Neuron (in vitro differentiated cells): ENCODE results near the gene AARS2.

Experiments used
- H2AFZ ChIP-seq: one replicate; pipeline ENCODE4 v1.6.1; 2013; ENCODE audit warnings: low read depth, mild to moderate bottlenecking, inconsistent platforms, low read length, moderate library complexity
- H3K27me3 ChIP-seq: one replicate; pipeline ENCODE4 v1.6.1; 2013; ENCODE audit warnings: low read length; ENCODE audit not compliant: insufficient read depth
- H3K36me3 ChIP-seq: one replicate; pipeline ENCODE4 v1.6.1; 2013; ENCODE audit warnings: low read length; ENCODE audit not compliant: insufficient read depth
- H3K4me1 ChIP-seq: one replicate; pipeline ENCODE4 v1.6.1; 2013; ENCODE audit warnings: low read length; ENCODE audit not compliant: insufficient read depth
- H3K4me3 ChIP-seq: 2 replicates; pipeline ENCODE4 v1.5.1; 2013; ENCODE audit warnings: mild to moderate bottlenecking, low read length, moderate library complexity
- H3K9me3 ChIP-seq: one replicate; pipeline ENCODE4 v1.6.1; 2013; ENCODE audit warnings: low read length

The AARS2 gene

DNA sequence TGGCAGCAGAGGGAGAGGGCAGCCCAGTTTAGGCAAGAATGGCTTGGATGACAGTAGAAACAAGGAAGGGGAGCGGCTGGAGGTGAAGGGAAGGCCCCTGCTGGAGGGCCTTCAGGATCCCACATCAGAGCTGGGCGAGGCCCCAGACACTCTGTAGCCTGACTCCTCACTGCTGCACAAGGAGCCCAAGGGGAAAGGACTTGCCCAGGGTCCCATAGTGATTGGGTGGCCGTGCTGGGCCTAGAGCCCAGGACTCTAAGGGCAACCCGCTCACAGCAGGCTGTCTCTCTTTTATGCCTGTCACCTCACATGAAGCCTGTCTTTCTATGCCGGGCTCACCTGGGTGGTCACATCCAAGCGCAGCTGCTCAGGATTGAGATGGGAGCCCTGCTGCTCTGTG lies 9.3 kb downstream of the AARS2 start:
- H3K4me3 ChIP-seq, result no peak overlapping the region
- H3K9me3 ChIP-seq, result no peaks in the 10 kb centered on the region
- H2AFZ ChIP-seq, result no peak overlapping the region
- no peaks in the 10 kb centered on the region for H3K4me1 ChIP-seq
- no peaks in the 10 kb centered on the region for H3K27me3 ChIP-seq
- H3K36me3 ChIP-seq, result peaks cover 81% of the 10 kb centered on the region

DNA sequence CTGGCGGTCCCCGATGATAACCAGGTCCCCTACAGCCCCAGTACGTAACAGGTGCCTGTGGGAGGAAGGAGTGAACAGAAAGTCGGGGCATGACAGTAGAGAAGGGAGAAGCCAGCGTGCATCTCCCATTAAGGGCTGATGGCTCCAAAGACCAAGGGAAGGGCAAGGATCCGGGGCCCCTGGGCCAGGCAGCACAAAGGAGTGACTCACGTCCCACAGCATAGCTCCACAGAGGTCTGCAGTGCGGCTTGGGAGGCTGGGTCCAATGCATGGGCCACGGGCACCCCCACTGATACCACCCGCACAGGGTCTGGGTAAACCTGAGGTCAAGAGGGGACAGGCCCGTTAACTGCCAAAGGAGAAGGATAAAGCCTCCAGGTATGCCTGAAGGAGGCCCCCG lies 10.3 kb downstream of the AARS2 start:
- Histone ChIP-seq H3K4me3 (no peak overlapping the region), H2AFZ (no peak overlapping the region), H3K9me3 (no peaks in the 10 kb centered on the region), H3K27me3 (no peaks in the 10 kb centered on the region), H3K36me3 (peaks cover 75% of the 10 kb centered on the region), H3K4me1 (peaks cover 3% of the 10 kb centered on the region)

GRCh38 chr6:44301782-44302564 lies 11.2 kb downstream of the AARS2 start:
- Histone ChIP-seq H3K36me3 (peaks cover 66% of the 10 kb centered on the region), H3K4me1 (peaks cover 9% of the 10 kb centered on the region)

DNA sequence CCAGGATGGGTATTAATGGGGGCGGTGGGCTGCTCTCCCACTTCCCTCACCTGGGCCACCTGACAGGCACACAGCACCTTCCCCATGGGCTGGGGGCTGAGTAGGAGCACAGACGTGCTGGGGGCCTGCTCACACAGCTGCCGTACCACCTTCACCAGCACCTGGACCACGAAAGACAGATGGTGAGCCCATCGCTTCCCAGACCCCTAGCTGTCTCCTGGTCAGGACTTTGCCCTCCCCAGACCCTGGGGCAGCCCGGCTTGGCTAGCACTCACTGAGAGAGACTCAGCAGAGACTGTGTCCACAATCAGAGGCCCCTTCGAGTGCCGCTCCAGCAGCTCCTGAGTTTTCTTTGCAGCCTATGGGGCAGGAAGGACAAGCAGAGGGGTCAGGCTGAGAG lies 12.0 kb downstream of the AARS2 start:
- Histone ChIP-seq H3K9me3 (no peaks in the 10 kb centered on the region), H3K27me3 (no peaks in the 10 kb centered on the region), H3K36me3 (peaks cover 59% of the 10 kb centered on the region), H3K4me3 (no peak overlapping the region), H3K4me1 (peaks cover 12% of the 10 kb centered on the region), H2AFZ (no peak overlapping the region)

More at GRCh38 chr6:44301782-44302564, 11.2 kb downstream of the AARS2 start:
- Histone ChIP-seq H3K4me3 (no peak overlapping the region), H3K27me3 (no peaks in the 10 kb centered on the region), H2AFZ (no peak overlapping the region), H3K9me3 (no peaks in the 10 kb centered on the region)

DNA sequence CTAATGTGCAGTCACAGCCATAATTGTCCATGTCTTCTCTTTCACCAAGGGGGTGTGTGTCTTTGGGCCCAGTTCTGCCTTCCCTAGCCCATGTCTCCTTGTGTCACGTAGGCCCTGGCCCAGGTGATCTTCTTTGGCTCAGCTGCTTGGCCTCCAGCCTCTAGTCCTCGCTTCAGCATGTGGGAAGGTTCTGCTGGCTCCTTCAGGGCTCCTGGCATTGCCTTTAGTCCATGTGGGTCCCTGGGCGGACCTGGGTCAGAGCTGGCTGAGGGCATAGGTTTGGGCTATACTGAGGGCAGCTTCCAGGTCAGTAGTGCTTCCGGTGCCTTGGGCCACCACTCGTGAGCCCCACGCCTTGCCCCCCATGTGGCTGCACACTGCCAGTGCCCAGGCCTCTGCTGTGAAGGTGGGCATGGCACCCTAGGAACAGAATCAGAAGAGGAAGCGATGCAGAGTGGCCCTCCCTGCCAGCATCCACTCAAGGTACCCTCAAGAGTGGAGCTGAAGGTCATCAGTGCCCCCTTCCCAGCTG lies 12.8 kb downstream of the AARS2 start:
- H3K4me1 ChIP-seq, result peaks cover 12% of the 10 kb centered on the region
- H3K4me3 ChIP-seq, result no peak overlapping the region
- no peak overlapping the region for H2AFZ ChIP-seq
- H3K9me3 ChIP-seq, result no peaks in the 10 kb centered on the region
- peaks cover 53% of the 10 kb centered on the region for H3K36me3 ChIP-seq
- no peaks in the 10 kb centered on the region for H3K27me3 ChIP-seq

GRCh38 chr6:44298864-44299263 lies 14.3 kb downstream of the AARS2 start:
- Histone ChIP-seq H2AFZ (no peak overlapping the region), H3K36me3 (peaks cover 39% of the 10 kb centered on the region), H3K4me3 (no peak overlapping the region), H3K4me1 (peaks cover 12% of the 10 kb centered on the region), H3K27me3 (no peaks in the 10 kb centered on the region), H3K9me3 (no peaks in the 10 kb centered on the region)

- peaks cover 12% of the 10 kb centered on the region for H3K4me1 ChIP-seq
- H3K27me3 ChIP-seq, result no peaks in the 10 kb centered on the region
- H3K36me3 ChIP-seq, result peaks cover 33% of the 10 kb centered on the region
- H3K4me3 ChIP-seq, result peak overlapping the region; percentile 48
- no peak overlapping the region for H2AFZ ChIP-seq
- H3K9me3 ChIP-seq, result no peaks in the 10 kb centered on the region
Observed at GRCh38 chr6:44298055-44298803, 14.9 kb downstream of the AARS2 start.

DNA sequence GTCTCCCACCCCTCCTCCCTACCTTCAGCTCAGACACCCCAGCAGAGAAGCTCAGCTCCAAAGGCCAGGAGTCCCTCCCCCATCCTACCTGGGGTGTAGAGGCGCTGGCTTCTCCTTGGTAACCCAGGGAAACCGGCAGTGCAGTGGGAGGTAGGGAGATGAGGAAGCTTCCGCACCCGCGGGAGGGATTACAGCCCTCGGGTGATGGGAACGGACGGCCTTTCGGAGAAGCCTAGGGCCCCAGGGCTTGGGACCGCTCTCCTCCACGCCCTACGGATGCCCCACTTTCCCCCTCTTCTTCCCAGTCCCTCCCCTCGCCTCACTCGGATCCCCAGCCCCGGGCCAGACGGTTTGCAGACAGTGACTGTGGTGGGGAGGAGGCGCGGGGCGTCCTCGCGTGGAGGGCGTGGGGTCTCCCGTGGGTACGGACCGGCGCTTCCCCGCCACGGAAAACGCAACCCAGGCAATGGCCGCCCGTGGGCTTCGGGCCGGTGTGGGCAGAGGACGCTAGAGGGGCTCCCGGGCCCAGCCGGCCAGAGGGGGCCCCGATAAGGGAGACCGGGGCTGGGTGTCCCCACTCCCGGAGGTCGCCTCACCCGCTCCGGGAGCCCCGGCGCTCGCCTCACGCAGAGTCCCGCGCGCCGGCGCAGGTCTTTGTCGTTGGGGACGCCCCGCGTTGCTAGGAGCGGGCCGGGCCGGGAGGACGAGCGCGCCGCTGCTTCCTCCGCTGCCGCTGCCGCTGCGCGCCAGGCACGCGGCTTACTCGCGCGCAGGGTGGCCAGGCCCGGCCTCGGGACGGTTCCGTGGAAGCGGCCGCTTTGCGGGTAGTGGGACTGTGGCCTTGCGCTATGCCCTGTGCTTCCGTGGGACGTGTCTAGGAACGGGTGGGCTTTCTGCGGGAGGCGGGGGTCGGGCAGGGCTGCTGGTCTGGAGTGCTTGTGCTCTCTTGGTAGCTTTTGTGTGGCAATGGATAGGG lies 15.8 kb downstream of the AARS2 start:
- Histone ChIP-seq H3K27me3 (no peaks in the 10 kb centered on the region), H3K36me3 (peaks cover 24% of the 10 kb centered on the region), H3K9me3 (no peaks in the 10 kb centered on the region), H3K4me1 (peaks cover 12% of the 10 kb centered on the region), H2AFZ (peak overlapping the region; percentile 84), H3K4me3 (peak overlapping the region; percentile 48)

DNA sequence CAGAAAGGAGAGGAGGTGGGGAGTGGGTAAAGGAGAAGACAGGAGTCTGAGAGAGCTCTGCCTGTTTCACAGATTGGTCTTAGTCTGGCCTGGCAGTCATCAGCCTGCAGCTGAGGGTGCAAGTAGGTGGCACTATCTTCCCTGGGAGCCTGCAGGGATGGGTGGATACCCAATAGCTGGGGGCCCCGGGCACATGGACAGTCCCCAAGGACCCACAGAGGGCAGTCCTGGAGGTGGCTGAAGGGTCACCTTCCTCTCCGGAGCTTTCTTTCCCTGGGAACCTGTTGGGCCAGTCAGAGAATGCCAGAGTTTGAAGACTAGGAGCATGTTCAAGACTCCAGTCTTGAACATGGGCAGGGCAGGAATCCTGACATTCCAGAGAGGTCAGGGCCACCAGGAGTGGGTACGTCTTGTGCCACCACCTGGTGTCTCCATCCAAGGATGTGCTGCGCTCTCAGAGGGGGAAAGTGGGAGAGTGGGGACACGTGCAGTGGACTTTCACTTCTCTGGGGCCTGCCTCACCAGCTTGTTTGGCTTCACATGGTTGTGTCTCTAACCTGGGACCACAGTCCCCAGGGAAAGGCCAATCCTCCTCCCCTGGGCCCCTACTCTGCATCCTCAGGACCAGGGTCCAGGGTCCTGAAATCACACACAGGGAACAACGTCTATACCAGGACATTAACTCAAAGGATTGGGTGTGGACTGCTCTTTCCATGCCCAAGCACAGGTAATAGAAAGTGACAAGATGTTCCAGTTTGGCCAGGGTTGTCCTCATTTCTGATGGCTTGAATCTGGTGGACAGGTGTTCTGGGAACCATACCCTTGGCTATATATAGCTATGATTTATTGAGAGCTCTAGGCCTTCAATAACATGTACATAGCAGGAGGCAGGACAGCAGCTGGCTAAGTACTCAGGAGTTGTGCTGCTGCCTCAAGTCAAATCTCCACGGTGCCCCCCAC lies 18.0 kb downstream of the AARS2 start:
- Histone ChIP-seq H3K36me3 (peaks cover 7% of the 10 kb centered on the region), H2AFZ (no peak overlapping the region), H3K4me1 (peaks cover 12% of the 10 kb centered on the region), H3K27me3 (no peaks in the 10 kb centered on the region), H3K4me3 (no peak overlapping the region), H3K9me3 (no peaks in the 10 kb centered on the region)

DNA sequence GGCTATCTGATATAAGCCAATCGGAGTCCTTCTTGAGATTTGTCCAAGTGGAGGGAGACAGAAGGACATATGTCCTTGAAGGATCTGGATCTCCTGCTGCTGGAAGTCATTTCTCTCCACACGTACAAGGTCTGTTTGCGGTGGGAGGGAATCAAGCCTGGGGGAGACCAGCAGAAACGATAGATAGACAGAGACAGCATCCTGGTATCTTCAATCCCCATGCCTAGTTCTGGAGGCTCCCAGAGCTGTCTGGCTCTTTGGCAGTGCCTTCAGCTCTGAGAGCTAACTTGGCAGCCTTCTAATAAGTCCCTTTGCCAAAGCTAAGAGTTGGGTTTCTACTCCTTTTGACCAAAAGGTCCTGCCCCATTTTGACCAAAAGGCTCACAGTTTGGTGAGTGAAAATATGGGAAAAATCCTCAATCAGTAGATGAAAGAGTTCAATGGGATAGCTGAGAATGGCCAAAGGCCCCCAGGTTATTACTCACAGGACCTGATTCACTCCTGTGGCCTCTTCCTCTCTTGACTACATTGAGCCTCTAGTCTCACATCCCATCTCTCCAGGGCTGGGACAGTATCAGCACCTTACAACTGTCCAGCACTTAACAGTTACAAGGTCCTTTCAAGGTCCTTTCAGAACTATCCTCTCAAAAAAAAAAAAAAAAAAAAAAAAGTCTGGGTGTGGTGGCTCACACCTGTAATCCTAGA lies 20.3 kb downstream of the AARS2 start:
- no peaks in the 10 kb centered on the region for H3K9me3 ChIP-seq
- H2AFZ ChIP-seq, result no peak overlapping the region
- peaks cover 9% of the 10 kb centered on the region for H3K4me1 ChIP-seq
- H3K27me3 ChIP-seq, result no peaks in the 10 kb centered on the region
- H3K4me3 ChIP-seq, result no peak overlapping the region
- H3K36me3 ChIP-seq, result no peaks in the 10 kb centered on the region

DNA sequence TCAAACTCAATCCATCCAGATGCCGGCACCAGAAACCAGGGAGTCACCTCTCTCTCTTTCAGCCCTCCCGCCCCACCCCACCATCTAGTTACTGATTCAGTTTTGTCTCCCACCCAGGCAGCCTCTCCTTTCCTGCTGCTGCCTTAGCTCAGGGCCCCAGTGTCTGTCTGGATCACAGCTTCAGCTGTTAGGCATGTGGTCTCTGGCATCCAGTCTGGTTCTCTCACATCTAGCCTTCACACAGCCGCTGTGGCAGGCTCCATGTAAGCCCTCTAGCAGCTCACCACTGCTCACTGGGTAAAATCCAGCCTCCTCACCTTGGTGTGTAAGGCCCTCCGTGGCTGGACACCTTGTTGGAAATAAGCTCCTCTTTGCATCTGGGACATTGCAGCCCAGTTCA lies 21.3 kb downstream of the AARS2 start:
- H3K4me3 ChIP-seq, result no peak overlapping the region
- no peaks in the 10 kb centered on the region for H3K36me3 ChIP-seq
- H3K27me3 ChIP-seq, result no peaks in the 10 kb centered on the region
- H3K4me1 ChIP-seq, result peaks cover 2% of the 10 kb centered on the region
- no peak overlapping the region for H2AFZ ChIP-seq
- H3K9me3 ChIP-seq, result no peaks in the 10 kb centered on the region
